T-helper 9 cell (primary cell): ENCODE results near the gene RAD54L.
"Not testable (repeated sequence)": the region's sequence is repeated elsewhere in the genome, so short reads cannot be mapped to it uniquely, and the experiment has no call there.

ENCODE experiments used
- DNase-seq: peaks from one replicate; pipeline ENCODE4 v3.0.0-alpha.2; 2020
- total RNA-seq, 2 donors: gene quantifications; one replicate each; lab custom pipeline; 2026; lab: John Stamatoyannopoulos, UW

The RAD54L gene
- 0.14 to 0.97 reads per million in 2 donors for total RNA-seq

- DNase-seq = peak; percentile 94
These were observed at the start of gene RAD54L for GRCh38 chr1:46247436-46248121. Gene RAD54L, plus strand, starts transcription at chr1:46247763. Its CDS starts 643 bp downstream, at chr1:46248406.

GRCh38 chr1:46197964-46198811 lies 49.4 kb upstream of the RAD54L start, which contains the start of gene POMGNT1:
Gene POMGNT1, minus strand, starts transcription at chr1:46198434. Its CDS starts 613 bp downstream, at chr1:46197821.
- peak; percentile 66 for DNase-seq

GRCh38 chr1:46199233-46199749 lies 48.3 kb upstream of the RAD54L start:
- DNase-seq = no peak

- no peak for DNase-seq
These were observed 43.7 kb upstream of the RAD54L start for GRCh38 chr1:46203738-46204405.

- DNase-seq = no peak
These were observed 43.2 kb upstream of the RAD54L start for GRCh38 chr1:46204406-46204742.

- no peak for DNase-seq
These were observed 42.4 kb upstream of the RAD54L start for GRCh38 chr1:46205141-46205540.

- no peak for DNase-seq
These were observed 41.8 kb upstream of the RAD54L start for GRCh38 chr1:46205791-46206190.

GRCh38 chr1:46206399-46206798 lies 41.2 kb upstream of the RAD54L start:
- DNase-seq = no peak

- no peak for DNase-seq
These were observed 37.0 kb upstream of the RAD54L start for GRCh38 chr1:46210561-46210960.

- no peak for DNase-seq
These were observed 36.5 kb upstream of the RAD54L start for GRCh38 chr1:46211051-46211450.

- DNase-seq = no peak
These were observed 32.1 kb upstream of the RAD54L start for GRCh38 chr1:46215504-46215903.

- DNase-seq = no peak
These were observed 29.1 kb upstream of the RAD54L start for GRCh38 chr1:46218443-46218842.

GRCh38 chr1:46219551-46220520 lies 27.7 kb upstream of the RAD54L start:
- no peak for DNase-seq

- no peak for DNase-seq
These were observed 26.8 kb upstream of the RAD54L start for GRCh38 chr1:46220808-46221207.

- no peak for DNase-seq
These were observed 25.8 kb upstream of the RAD54L start for GRCh38 chr1:46221749-46222148.

GRCh38 chr1:46223055-46223454 lies 24.5 kb upstream of the RAD54L start:
- DNase-seq = not testable (repeated sequence)

- peak; percentile 31 for DNase-seq
These were observed 24.1 kb upstream of the RAD54L start for GRCh38 chr1:46223472-46223943.

- DNase-seq = no peak
These were observed 22.6 kb upstream of the RAD54L start for GRCh38 chr1:46224966-46225365.

GRCh38 chr1:46231231-46231630 lies 16.3 kb upstream of the RAD54L start:
- not testable (repeated sequence) for DNase-seq

GRCh38 chr1:46236882-46237281 lies 10.7 kb upstream of the RAD54L start:
- no peak for DNase-seq

- DNase-seq = not testable (repeated sequence)
These were observed 8.7 kb upstream of the RAD54L start for GRCh38 chr1:46238865-46239264.

GRCh38 chr1:46241733-46242132 lies 5.8 kb upstream of the RAD54L start:
- DNase-seq = not testable (repeated sequence)
